CD4-positive, alpha-beta T cell treated with Interleukin-4 for 4 hours (primary cell): ENCODE results near the gene P2RY2.

Source experiments
- DNase-seq: peaks from one replicate; pipeline ENCODE4 v3.0.0-alpha.2; 2020

Gene P2RY2

GRCh38 chr11:73248526-73249185 is 30.6 kb downstream of the P2RY2 start:
- DNase-seq = no peak

- DNase-seq = no peak
Measured at GRCh38 chr11:73249304-73249703, 31.2 kb downstream of the P2RY2 start.

DNA sequence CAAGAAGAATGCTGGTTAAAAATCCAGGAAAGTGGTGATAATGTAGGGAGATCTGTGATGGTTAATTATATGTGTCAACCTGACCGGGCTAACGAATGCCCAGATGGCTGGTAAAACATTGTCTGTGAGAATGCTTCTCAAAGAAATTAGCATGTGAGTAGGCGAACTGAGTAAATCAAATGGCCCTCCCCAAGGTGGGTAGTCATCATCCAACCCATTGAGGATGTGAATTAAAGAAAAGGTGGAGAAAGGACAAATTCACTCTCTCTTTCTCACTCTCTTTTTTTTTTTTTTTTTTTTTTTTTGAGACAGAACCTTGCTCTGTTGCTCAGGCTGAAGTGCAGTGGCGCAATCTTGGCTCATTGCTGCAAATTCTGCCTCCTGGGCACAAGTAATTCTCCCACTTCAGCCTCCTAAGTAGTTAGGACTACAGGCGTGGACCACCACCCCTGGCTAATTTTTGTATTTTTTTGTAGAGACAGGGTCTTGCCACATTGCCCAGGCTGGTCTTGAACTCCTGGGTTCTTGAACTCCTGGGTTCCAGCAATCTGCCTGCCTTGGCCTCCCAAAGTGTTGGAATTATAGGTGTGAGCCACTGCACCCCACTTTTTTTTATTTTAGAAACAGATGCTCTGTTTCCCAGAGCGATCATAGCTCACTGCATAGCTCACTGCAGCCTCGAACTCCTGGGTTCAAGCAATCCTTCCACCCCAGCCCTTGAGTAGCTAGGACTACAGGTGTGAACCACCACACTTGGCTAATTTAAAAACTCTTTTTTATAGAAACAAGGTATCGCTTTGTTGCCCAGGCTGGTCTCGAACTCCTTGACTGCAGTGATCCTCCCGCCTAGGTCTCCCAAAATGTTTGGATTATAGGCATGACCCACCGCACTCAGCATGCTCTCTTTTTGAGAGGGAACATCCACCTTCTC is 32.0 kb downstream of the P2RY2 start:
- DNase-seq = no peak

DNA sequence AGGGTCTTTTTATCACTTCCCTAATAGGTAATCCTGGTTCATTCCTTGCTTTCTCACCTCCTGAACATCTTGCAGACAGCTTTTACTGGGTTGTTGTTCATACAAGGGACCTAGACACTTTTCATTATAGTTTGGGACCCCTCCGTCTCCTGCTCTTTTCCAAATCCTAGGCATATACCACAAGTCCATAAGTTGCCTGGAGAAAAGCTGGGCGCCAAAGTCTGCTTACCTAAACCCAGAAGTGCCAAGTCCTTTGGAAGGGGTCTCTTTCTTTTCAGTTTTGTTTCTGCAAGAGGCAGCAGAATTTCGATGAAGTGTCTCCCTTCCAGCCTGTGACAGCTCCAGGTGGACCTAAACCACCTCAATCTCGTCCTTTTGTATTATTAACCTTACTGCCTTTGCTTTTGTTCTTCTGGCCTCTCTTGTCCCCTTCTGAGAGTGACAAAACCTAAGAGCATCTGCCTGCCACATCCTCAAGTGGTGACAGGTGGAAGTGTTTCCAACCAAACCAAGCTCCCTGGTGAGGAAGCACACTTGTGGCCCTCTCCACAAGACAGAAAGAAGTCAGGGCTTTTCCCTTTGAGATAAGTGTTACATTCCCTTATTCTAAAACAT is 34.6 kb downstream of the P2RY2 start:
- DNase-seq = no peak

- DNase-seq = no peak
Measured at GRCh38 chr11:73257342-73258103, 39.4 kb downstream of the P2RY2 start.

DNA sequence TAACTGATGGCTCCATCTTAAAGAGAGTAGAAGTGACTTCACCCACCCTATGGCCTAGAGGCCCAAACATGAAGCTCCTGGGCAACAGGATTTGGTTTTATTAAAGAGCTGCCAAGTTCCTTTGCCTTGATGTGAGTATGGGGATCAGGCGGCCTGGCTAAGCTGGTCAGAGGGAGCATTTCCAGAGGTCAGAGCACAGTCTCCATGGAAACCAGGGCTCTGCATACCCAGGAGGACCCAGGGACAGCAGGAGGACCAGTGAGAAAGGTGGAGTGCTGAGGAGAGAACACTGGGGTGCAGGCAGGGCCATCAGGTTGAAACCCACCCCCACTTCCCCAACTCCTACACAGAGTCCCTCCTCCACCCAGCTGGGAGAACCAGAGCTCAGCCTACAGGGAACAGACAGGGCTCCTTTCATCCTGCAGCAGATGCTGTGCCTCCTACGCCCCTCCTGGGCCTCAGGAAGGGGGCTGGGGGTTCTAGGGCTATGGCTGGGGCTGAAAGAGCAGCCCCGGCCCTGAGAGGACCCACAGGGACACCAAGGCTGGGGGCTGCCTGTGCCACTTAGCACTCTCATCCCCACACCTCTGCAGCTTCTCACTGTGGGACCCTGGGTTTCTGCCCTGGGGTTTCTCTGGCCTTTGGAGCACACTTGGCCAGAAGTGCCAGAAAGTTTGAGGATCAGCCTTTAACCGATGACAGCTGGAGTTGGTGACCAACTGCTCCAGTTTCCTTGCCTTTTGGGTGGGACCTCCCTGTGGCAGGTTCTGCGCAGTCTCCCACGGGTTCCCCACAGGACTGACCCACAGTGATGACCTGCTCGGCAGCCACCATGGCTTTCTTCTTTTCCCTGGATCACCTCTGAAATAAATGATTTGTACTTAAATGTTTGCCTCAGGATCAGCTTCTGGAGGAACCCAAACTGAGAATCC is 40.3 kb downstream of the P2RY2 start:
- no peak for DNase-seq

DNA sequence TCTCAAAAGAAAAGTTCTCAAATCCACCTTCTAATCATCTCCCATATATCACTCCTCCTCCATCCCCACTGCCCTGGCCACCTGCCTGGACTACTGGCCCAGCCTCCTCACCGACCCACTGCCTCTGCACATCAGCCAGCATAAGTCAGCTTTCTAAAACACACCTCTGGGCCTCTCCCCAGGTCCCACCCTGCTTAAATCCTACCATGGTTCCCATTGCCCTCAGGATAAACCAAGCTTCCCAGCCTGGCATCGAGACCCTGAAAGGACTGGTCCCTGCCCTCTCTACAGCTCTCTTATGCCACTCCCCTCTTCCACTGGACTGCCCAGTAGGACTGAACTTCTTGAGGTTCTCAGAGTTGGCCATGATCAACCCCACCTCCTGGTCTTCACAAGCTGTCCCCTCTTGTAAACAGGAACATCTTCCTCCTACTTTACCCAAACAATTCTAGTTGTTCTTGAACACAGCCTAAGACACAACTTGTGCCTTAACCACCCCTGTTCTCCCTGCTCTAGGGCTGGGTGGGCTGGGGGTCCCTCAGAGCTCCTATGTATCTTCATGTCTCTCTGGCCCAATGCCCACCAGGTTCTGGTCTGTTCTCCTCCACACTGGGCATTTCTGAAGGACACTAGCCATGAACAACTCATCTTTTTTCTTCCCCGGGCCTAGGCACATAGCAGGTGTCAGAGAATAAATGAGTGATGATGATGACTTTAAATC is 41.5 kb downstream of the P2RY2 start:
- no peak for DNase-seq

DNA sequence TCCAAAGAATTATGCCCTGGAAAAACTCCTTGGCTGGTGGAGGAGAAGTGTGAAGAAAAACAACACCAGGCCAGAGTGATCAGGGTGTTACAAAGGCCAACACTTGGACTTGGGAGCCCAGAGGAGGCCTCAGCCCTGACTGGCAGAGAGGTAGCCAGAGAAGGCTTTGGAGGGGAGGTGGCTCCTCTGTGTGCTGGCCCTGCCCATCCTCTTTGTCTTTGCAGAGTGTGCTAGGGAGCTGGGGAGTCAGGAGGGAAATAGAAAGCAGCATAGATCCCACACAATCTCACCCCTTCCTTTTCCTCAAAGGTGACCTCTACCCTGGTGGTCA is 42.0 kb downstream of the P2RY2 start:
- DNase-seq = no peak

GRCh38 chr11:73262851-73263495 is 44.9 kb downstream of the P2RY2 start:
- DNase-seq = no peak

DNA sequence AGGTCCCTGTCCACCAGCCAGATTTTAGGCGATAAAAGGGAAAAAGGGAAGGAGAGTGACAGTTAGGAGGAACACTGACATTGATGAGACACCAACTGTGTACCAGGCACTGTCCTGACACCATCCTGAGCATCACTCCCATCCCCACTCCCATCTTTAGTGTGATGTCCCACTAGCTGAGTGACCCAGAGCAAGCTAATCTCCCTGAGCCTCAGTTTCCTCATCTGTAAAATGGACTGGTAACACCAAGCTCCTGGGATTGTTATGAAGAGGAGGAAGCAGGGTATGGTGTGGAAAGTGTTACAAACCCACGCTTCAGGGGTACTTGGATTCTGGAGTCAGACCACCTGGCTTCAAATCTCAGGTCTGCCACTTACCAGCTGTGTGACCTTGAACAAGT is 45.6 kb downstream of the P2RY2 start:
- DNase-seq = no peak

DNA sequence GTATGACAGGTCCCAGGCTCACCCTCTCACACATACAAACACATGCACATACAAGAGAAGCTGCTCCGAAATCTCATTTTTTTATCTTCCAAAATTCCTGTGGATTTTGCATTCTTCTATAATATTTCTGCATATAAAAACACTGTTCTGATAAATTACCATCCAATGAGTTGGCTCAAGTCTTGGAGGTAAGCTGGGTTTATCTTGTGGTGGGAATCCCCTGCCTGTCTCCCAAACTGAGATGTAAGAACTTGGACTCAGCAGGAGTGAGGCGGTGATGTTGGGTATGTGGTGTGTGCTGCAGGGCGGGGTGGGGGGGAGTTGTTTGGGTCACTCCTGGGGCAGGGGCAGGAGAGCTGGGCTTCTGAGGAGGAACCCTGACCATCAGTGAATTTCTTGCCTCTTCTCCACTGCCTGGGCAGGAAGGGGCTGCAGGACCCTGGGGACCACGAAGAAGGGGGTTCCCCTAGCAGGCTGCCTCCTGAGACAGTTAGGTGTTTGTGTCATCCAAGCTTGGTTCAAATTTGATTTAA is 47.3 kb downstream of the P2RY2 start:
- no peak for DNase-seq

- no peak for DNase-seq
Measured at GRCh38 chr11:73265853-73266645, 48.0 kb downstream of the P2RY2 start.

DNA sequence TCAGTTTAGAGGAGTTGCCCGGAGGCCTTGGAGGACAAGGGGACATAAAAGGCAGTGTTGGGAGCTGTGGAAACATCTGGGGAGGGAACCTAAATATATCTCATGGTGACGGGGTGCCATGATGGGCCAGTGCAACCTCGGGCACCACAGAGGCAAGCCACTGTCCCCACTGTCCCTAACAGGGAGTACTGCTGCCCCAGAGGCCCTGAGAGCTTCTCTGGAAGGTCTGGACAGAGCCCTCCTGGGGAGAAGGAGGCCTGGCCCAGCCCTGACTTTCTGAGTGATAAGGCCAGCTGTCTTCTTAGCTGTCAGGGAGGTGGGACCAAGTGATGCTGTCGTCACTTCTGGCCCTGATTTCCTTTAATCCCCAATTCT is 48.6 kb downstream of the P2RY2 start:
- DNase-seq = no peak

DNA sequence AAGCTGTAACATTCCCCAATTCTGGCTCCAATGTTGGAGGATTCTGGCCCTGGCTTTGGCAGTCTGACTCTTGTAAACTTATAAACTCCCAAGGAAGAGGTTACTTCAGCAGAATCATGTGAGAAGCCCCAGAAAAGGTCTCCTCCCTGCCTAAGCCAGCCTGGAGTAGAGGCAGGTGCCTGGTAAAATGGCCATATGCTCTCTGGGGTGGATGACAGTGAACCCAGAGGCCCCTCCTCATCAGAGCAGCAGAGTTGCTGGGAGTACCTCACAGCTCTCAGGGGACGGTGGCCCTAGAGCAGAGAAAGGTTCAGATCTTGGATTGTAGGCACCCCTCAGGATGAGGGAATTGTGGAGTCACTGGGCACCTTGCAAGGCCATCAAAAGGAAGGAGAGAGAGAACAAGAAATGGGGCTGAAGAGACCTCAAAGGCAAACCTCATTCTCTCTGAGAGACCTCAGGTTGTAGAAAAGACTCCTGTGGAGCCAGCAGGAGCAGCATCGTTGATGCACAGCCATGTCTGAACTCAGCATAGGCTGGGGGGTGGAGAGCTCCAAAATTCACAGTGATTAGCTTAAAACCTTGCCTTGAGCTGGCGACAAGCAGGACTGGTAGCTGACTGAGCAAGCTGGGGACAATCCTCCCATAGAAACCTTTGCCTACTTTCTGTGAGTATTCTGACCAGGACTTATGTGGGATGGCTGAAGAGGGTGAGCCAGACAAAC is 49.2 kb downstream of the P2RY2 start:
- no peak for DNase-seq

DNA sequence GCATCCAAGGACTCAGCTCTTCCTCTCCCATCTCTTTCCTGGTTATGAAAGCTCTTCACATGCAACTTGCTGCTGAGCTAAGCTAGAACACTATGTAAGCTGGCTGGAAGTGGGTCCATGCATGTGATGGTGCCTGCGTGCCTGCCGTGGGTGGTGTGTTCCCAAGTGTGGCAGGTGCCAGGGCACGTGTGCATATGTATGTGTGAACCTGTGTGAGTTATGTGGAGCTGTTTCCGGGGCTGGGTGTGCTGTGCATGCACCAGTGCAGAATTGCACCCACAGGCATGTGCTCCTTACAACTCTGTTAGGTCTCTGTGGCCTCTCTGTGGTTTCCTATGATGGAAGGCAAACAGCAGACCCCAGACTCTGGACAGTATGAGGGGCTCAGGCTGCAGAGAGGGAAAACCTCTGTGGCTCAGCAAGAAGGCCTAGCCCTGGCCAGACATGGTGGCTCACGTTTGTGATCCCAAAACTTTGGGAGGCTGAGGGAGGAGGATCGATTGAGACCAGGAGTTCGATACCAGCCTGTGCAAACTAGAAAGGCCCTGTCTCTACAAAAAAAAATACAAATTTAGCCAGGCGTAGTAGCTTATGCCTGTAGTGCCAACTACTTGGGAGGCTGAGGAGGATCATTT is 49.9 kb downstream of the P2RY2 start:
- no peak for DNase-seq

GRCh38 chr11:73268671-73269271 is 50.7 kb downstream of the P2RY2 start:
- no peak for DNase-seq

DNA sequence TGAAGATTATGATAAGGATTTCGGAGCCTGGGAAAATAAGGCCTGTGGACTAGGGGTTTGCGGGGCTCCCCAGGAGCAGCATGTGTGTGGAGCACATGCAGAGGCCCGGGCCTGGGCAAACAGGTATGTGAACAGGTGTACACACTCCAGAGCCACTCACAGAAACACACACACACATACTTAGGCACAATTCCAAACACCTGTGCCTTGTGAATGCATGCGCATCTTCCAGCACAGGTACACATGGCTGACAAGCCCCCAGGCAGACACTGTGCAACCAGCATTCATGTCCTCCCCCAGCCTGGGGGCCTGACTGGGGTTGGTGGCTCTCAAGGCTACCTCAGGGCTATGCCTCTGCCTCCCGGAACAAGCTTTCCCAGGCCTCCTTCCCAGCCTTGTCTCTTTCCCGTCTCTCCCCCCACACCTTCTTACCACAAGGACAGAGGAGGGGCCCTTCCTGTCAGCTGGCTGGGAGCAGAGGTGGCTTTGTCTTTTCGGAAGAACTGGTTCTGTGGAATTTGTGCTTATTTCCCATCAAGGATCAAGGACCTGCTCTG is 51.5 kb downstream of the P2RY2 start:
- no peak for DNase-seq
